ENCODE results near the gene SMAD3.

Gene SMAD3

DNA sequence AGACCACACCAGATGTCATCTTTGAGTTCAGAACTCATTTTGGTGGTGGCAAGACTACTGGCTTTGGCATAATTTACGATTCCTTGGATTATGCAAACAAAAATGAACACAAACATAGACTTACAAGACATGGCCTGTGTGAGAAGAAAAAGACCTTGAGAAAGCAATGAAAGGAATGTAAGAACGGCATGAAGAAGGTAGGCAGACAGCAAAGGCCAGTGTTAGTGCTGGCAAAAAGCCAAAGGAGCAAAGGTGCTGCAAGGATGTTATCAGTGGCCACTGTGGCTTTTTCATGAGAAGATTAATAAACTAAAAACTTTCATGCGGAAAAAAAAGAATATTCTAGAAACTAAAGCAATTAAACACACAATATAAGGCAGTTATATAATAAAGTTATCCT is 167.2 kb downstream of the SMAD3 start:
- DNase-seq (ENCODE audit: low read depth) = no peak

- DNase-seq (ENCODE audit: low read depth) = no peak
These were observed 175.1 kb downstream of the SMAD3 start for GRCh38 chr15:67240235-67241131.

DNA sequence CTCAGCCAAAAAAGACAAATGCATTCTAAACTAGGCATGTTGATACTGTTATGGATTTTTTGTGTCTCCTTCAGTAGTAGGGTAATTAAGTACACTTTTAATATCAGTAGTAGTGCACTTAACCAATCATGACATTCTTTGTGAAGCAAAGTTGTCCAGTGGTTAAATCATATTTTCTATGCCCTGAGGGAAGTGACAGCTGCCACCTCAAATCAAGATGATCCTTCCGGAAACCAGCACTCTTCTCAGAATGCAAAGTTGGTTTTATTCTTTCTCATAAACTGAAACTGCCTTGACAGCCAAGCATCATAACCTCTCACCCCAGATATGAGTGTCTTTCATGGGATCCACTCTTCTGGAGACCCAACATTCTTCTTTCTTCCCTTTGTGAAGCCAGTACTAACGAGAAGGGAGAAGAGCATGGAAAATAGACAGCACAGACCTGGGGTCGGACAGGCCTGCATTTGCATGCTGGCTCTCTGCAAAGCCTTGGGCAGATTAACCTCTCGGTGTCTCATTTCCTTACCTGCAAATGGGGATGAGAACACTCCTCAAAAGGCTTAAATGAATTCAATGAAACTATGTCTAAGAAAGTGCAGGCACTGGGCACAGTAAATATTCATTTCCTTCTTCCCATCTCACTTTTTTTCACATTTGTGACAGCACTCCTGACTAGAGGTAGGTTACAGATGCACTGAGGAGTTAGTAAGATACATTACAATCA is 175.9 kb downstream of the SMAD3 start:
- DNase-seq (ENCODE audit: low read depth) = no peak

DNA sequence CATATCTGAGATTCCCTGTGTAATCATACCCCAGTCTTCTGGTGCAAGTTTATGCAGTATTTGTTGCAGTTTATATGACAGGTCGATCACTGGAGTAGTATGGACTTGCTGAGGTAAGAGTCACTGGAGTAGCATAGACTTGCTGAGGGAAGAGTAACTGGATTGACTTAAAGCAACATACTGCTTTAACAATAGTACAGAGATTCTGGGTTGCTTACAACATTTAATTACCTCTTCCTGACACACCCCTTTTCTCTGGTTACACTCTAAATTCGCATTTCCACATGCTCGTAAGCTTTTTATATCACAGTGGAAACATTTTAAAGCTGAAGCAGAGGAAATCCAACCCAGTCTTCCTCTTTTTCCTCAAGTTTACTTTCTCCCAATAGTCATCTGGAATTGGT is 177.3 kb downstream of the SMAD3 start:
- no peak for DNase-seq (ENCODE audit: low read depth)
